Ectodermal cell (in vitro differentiated cells): ENCODE results near the gene EVL.

Experiments used
- H3K27ac ChIP-seq: 2 replicates; pipeline ENCODE4 v1.7.0; 2013; ENCODE audit warnings: mild to moderate bottlenecking, low read depth, low read length; ENCODE audit not compliant: insufficient read depth, poor library complexity, severe bottlenecking
- H3K27me3 ChIP-seq: 2 replicates; pipeline ENCODE4 v1.7.0; 2013; ENCODE audit warnings: mild to moderate bottlenecking, low read length; ENCODE audit not compliant: insufficient read depth, control insufficient read depth, poor library complexity, severe bottlenecking
- H3K36me3 ChIP-seq: one replicate; pipeline ENCODE4 v1.7.0; 2013; ENCODE audit warnings: low read length; ENCODE audit not compliant: control insufficient read depth, insufficient read depth
- H3K4me1 ChIP-seq: one replicate; pipeline ENCODE4 v1.7.0; 2013; ENCODE audit warnings: low read length; ENCODE audit not compliant: control insufficient read depth, insufficient read depth
- H3K4me3 ChIP-seq: 2 replicates; pipeline ENCODE4 v1.7.0; 2013; ENCODE audit warnings: low read depth, low read length, control low read depth; ENCODE audit not compliant: insufficient read depth
- H3K9me3 ChIP-seq: 2 replicates; pipeline ENCODE4 v1.7.0; 2013; ENCODE audit warnings: mild to moderate bottlenecking, low read length, moderate library complexity; ENCODE audit not compliant: control insufficient read depth
- WGBS, 2 experiments: methylation state at CpG; one replicate each; pipeline ENCODE4 v1.1.7; 2013; ENCODE audit warnings: missing lambda C conversion rate in 2 of 2; 5-methylcytosine and 5-hydroxymethylcytosine counted together

The EVL gene

GRCh38 chr14:100188392-100189030 lies 123.3 kb downstream of the EVL start:
- H3K4me3 ChIP-seq, result no peak overlapping the region
- H3K4me1 ChIP-seq, result peaks cover 4% of the 10 kb centered on the region
- WGBS, 2 experiments, result 92 to 95% methylated on average over 12 of the region's 12 CpGs
- no peaks in the 10 kb centered on the region for H3K27me3 ChIP-seq
- H3K36me3 ChIP-seq, result no peaks in the 10 kb centered on the region
- no peak overlapping the region for H3K27ac ChIP-seq
- H3K9me3 ChIP-seq, result no peaks in the 10 kb centered on the region

- Histone ChIP-seq H3K4me3 (no peak overlapping the region), H3K36me3 (no peaks in the 10 kb centered on the region), H3K4me1 (peaks cover 5% of the 10 kb centered on the region), H3K27me3 (no peaks in the 10 kb centered on the region), H3K27ac (no peak overlapping the region), H3K9me3 (no peaks in the 10 kb centered on the region)
- 90 to 92% methylated on average over 1 of the region's 1 CpG for WGBS, 2 experiments
Observed at GRCh38 chr14:100190126-100190525, 124.9 kb downstream of the EVL start.

GRCh38 chr14:100191584-100192249 lies 126.5 kb downstream of the EVL start:
- 92 to 94% methylated on average over 11 of the region's 14 CpGs for WGBS, 2 experiments

DNA sequence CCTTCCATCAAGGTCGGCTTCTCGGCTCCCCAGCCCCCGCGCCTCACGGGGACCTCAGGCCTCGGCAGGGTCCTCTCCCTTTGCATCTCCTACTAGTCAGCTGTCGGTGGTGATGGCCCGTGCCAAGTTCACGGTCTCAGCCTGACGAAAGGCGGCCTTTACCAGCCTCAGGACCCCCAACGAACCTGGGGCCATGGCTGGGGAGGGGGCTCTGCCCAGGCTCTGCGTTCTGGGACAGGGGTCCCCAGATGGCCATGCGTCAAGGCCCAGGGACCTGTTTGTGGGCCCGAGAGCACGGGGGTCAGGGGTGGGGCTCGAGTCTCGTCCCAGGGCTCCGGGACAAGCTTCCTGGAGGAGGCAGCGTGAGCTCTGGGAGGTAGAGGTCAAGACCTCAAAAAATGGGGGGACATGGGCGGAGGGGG lies 127.0 kb downstream of the EVL start:
- WGBS, 2 experiments, result 88% methylated on average over 21 of the region's 21 CpGs
- H3K27me3 ChIP-seq, result no peaks in the 10 kb centered on the region
- H3K4me3 ChIP-seq, result peak overlapping the region; percentile 27
- no peaks in the 10 kb centered on the region for H3K9me3 ChIP-seq
- no peak overlapping the region for H3K27ac ChIP-seq
- H3K36me3 ChIP-seq, result no peaks in the 10 kb centered on the region
- peaks cover 5% of the 10 kb centered on the region for H3K4me1 ChIP-seq

More at GRCh38 chr14:100191584-100192249, 126.5 kb downstream of the EVL start:
- Histone ChIP-seq H3K27me3 (no peaks in the 10 kb centered on the region), H3K9me3 (no peaks in the 10 kb centered on the region), H3K36me3 (no peaks in the 10 kb centered on the region), H3K27ac (no peak overlapping the region), H3K4me1 (peaks cover 5% of the 10 kb centered on the region), H3K4me3 (no peak overlapping the region)

DNA sequence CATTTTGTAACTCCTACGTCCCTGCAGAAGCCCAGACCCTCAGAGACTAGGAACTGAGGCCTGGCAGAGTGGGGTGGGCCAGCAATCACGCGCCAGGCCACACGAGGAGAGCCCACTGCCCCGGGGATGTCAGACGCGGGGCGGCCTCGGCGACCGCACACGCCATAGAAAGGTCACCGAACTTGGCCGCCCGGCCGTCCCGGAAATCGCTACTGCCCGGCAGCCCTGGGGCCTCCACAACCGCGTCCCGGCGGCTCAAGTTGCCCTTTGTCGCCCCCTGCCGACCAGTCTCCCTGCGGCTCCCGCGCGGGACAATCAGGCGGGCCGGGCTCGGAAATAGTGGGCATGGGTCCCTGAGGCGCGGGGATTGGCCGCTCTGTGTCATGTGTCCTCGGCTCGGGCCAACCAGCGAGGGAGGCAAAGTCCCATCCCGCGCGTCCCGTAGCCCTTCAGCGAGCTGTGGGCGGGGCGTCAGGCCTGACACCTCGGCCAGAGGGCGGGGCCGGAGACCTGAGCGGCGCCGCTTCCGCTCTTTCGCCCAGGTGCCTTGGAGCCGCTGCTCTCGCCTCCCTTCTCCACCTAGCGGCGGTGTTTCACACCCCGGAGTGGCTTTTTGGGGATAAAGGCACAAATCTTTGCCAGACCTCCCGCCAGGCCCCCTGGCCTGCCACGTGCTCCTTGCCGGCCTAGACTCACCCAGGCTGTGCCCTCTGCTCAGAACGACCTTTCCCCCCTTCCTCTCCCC lies 127.6 kb downstream of the EVL start:
- peak overlapping the region; percentile 17 for H3K27ac ChIP-seq
- H3K4me1 ChIP-seq, result peaks cover 5% of the 10 kb centered on the region
- 3% methylated on average over 62 of the region's 62 CpGs for WGBS, 2 experiments
- H3K9me3 ChIP-seq, result no peaks in the 10 kb centered on the region
- no peaks in the 10 kb centered on the region for H3K27me3 ChIP-seq
- peak overlapping the region; percentile 27 for H3K4me3 ChIP-seq
- H3K36me3 ChIP-seq, result no peaks in the 10 kb centered on the region
